ENCODE data around the gene USH2A. TPM values are rescaled to one million over a fixed set of nuclear protein-coding genes. Genes with fewer than 3 reads are reported as not detected.

USH2A gene
- total RNA-seq, 4 donors from 2014 or later, result under 0.01 to 2.0 (median 0.22) TPM; not detected in 1

- no peak overlapping the region for H3K4me3 ChIP-seq (replicated peaks in 1 of 3)
- no peak for TF ChIP-seq CTCF (IDR thresholded peaks at IDR 0.05)
- TF ChIP-seq POLR2A (IDR thresholded peaks at IDR 0.05), result no peak
- H3K36me3 ChIP-seq, result no peaks in the 10 kb centered on the region
- H3K27ac ChIP-seq, result no peak overlapping the region
- no peaks in the 10 kb centered on the region for H3K9me3 ChIP-seq
- no peak for DNase-seq
- H3K4me1 ChIP-seq, result no peaks in the 10 kb centered on the region
- H3K27me3 ChIP-seq, result no peaks in the 10 kb centered on the region
- WGBS, 2 donors, result 94% methylated on average over 3 of the region's 3 CpGs
- intact Hi-C loops (cut with DNase I), result no loop called here
These were observed 684.2 kb downstream of the USH2A start for GRCh38 chr1:215739025-215739424.

GRCh38 chr1:215731699-215732098 lies 691.5 kb downstream of the USH2A start:
- TF ChIP-seq POLR2A (IDR thresholded peaks at IDR 0.05) (no peak), CTCF (IDR thresholded peaks at IDR 0.05) (no peak)
- Histone ChIP-seq H3K4me3 (replicated peaks in 1 of 3) (no peak overlapping the region), H3K27ac (no peak overlapping the region), H3K4me1 (no peaks in the 10 kb centered on the region), H3K9me3 (no peaks in the 10 kb centered on the region), H3K36me3 (no peaks in the 10 kb centered on the region), H3K27me3 (no peaks in the 10 kb centered on the region)
- DNase-seq, result no peak
- intact Hi-C loops (cut with DNase I), result no loop called here

GRCh38 chr1:215730600-215730999 lies 692.6 kb downstream of the USH2A start:
- no peaks in the 10 kb centered on the region for H3K9me3 ChIP-seq
- 91 to 92% methylated on average over 3 of the region's 3 CpGs for WGBS, 2 donors
- no peak overlapping the region for H3K4me3 ChIP-seq (replicated peaks in 1 of 3)
- no peak overlapping the region for H3K27ac ChIP-seq
- no peak for TF ChIP-seq CTCF (IDR thresholded peaks at IDR 0.05)
- no peak for TF ChIP-seq POLR2A (IDR thresholded peaks at IDR 0.05)
- no peak for DNase-seq
- intact Hi-C loops (cut with DNase I), result no loop called here
- H3K36me3 ChIP-seq, result no peaks in the 10 kb centered on the region
- no peaks in the 10 kb centered on the region for H3K27me3 ChIP-seq
- no peaks in the 10 kb centered on the region for H3K4me1 ChIP-seq

GRCh38 chr1:215728169-215728568 lies 695.1 kb downstream of the USH2A start:
- no peak for DNase-seq
- H3K4me3 ChIP-seq (replicated peaks in 1 of 3), result no peak overlapping the region
- 32 to 48% methylated on average over 3 of the region's 3 CpGs for WGBS, 2 donors
- no peak overlapping the region for H3K27ac ChIP-seq
- no peaks in the 10 kb centered on the region for H3K27me3 ChIP-seq
- TF ChIP-seq POLR2A (IDR thresholded peaks at IDR 0.05) (no peak), CTCF (IDR thresholded peaks at IDR 0.05) (no peak)
- intact Hi-C loops (cut with DNase I), result no loop called here
- H3K9me3 ChIP-seq, result no peaks in the 10 kb centered on the region
- no peaks in the 10 kb centered on the region for H3K4me1 ChIP-seq
- H3K36me3 ChIP-seq, result no peaks in the 10 kb centered on the region

GRCh38 chr1:215720126-215720525 lies 703.1 kb downstream of the USH2A start:
- Histone ChIP-seq H3K27me3 (no peaks in the 10 kb centered on the region), H3K27ac (no peak overlapping the region), H3K4me3 (replicated peaks in 1 of 3) (no peak overlapping the region), H3K4me1 (no peaks in the 10 kb centered on the region), H3K9me3 (no peaks in the 10 kb centered on the region), H3K36me3 (no peaks in the 10 kb centered on the region)
- no peak for DNase-seq
- no peak for TF ChIP-seq POLR2A (IDR thresholded peaks at IDR 0.05)
- no peak for TF ChIP-seq CTCF (IDR thresholded peaks at IDR 0.05)
- intact Hi-C loops (cut with DNase I), result no loop called here
